GM19023 (cell line): ENCODE measurements around the gene HMMR.
A peak's percentile ranks its signal among the peaks of the same experiment; 100 is the strongest.

ENCODE experiments used
- ATAC-seq: cut with Tn5 transposase; IDR thresholded peaks from one replicate; pipeline ENCODE4 v1.9.1; 2021; ENCODE audit warnings: mild to moderate bottlenecking, moderate library complexity; ENCODE audit not compliant: unreplicated experiment

Gene HMMR

GRCh38 chr5:163456840-163457239 is 3.6 kb upstream of the HMMR start:
- ATAC-seq, result no peak

DNA sequence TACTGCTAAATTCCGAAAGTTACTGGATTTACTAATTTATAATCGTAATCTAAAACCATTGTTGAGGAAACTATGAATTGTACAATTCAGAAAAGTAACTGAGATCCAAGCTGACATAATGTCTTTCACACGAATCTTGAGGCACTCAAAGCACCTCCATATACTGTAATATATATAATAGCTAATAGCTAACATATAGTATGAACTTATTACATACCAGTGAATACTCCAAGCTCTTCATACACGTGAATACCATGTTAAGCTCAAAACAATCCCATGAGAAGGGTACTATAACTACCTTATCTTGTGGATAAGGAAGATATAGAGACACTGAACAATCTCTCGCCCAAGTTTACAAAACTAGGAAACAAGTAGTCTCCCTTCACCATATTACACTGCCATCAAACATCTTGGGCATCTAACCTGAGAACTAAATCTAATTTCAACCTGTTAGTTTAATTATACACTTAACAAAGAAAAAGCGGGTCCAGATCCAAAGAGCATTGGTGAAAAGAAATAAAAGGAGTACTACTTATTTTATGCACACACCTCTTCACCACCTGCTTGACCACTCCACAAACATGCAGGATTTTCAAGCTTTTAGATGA is 1.6 kb upstream of the HMMR start:
- no peak for ATAC-seq

DNA sequence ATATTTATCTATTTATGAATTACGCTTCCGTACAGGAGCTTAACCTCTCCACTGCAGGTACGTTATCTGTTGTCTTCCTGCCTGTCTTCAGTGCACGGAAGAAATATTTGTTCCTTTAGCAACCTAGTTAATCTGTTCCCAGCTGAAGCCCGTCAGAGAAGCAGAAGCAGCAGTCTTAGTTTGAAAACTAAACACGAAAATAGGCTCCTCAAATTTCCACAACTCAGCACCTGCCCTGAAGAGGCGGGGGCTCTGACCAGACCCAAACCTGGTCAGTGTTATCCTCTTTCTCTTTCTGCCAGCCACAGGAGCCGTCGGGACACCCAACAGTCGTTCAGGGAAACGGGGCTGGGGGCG is 992 bp upstream of the HMMR start:
- peak; percentile 16 for ATAC-seq

DNA sequence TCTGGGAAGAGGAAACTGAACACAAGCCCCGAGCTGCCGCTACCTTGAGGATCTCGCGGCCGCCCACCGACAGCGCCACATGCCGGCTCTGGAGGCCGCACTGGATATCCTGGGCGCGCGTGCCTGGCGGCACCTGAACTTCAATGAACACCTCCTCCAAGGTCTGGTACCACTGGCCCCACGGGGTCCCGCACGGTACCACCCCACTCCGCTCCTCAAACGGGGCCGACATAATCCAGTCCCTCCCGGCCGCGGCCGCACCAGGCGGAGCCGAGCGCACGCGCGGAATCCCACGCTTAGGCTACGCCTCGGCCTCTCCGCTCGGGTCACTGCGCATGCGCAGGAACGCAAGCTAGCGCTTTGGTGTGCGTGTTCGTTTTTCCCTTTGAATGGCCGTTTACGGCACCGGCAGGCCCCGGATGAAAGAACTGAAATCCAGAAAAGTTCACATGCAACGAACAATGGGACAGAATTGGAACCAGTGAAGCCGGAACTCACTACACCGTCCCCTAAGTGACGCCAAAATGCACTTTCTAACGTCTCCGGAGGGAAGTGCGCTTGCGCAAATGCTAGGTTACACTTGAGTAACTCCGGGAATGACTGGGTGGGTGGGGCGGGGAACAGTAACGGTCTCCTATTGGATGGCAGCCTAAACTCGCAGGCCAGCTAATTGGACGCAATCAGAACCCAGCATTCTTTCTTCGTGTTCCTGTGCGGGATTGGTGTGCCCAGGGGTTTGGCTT is 442 bp upstream of the HMMR start, which contains the start of gene NUDCD2:
TSS of gene NUDCD2 (minus strand) at position 284 of the 743 bp plus-strand sequence. CDS start at position 232, 52 bp downstream.
- peak; percentile 77 for ATAC-seq

- ATAC-seq, result no peak
These were observed 2.6 kb downstream of the HMMR start for GRCh38 chr5:163463063-163463435.

DNA sequence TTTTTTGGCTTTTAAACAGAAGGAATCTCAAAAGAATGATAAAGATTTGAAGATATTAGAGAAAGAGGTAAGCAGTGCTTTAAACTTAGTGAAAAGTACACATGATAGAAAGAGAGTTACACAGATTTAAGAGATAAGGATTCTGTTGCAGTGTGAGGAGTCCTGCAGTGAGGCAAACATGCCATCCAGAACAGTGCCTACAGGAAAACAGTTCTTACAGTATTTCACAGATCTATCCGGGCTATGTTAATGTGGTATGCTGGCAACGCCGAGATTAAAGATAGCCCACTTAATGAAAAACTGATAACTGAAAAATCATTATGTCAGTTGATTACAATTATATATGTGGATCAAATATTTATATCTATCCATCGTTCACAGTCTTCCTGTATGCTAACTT is 7.2 kb downstream of the HMMR start:
- ATAC-seq, result no peak

GRCh38 chr5:163473635-163474243 is 13.3 kb downstream of the HMMR start:
- no peak for ATAC-seq

- ATAC-seq, result no peak
These were observed 15.0 kb downstream of the HMMR start for GRCh38 chr5:163475411-163475810.

GRCh38 chr5:163478126-163478981 is 17.9 kb downstream of the HMMR start:
- ATAC-seq, result no peak

DNA sequence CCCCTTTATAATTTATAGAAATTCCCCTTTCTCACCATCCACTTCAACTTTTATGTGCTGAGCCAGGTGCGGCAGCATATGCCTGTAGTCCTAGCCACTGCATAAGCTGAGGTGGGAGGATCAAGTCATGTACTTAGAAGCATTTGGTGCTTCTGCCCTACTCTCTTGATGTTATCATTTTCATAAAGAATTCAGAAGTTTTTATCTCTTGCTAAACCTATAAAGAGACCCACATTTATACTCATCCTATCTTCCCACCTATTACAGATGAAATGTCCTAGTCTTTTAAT is 18.5 kb downstream of the HMMR start:
- ATAC-seq, result no peak

DNA sequence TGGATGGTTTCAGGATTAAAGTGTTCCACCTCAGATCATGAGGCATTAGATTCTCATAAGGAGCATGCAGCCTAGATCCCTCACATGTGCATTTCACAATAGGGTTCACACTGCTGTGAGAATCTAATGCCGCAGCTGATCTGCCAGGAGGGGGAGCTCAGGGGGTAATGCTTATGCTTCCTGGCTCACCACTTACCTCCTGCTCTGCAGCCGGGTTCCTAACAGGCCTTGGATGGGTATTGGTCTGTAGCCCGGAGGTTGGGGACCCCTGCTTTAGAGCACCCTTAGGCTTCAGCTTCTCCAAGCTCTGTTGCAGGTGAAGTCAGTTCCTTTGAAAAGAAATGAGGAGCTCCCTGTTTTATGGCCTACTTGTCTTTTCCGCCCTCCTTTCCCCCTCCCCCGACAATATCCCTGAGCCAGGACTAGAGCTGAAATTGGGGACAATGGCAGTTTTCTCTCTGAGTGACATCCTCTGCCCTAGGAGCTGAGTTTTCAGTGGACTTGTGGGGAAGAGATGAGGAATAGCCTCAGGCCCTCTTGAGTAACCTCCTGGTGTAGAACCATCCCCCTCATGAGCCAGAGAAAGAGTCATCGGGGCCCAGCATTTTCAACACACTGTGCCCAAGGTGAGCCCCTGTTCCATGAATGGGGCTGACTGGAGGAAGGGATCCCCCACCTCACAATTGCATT is 28.8 kb downstream of the HMMR start:
- ATAC-seq, result no peak

- ATAC-seq, result no peak
These were observed 29.3 kb downstream of the HMMR start for GRCh38 chr5:163489745-163490075.

DNA sequence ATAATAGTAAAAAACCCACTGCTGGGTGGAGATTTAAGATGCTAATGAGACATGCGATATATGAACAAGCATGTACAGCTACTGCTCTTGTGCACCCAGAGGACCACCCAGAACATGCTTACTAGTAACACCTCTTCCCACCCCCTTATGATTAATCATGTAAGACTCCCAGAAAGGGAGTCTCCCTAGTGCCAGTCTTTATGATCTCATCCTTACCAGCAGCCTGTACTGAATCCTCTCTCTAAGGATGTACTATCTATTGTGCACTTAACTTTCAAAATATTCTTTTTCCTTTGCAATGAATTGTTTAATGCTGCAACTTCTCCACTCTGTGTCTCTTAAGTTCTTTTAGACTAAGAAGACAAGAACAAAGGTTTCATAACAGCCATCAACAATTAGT is 35.9 kb downstream of the HMMR start:
- ATAC-seq, result no peak

DNA sequence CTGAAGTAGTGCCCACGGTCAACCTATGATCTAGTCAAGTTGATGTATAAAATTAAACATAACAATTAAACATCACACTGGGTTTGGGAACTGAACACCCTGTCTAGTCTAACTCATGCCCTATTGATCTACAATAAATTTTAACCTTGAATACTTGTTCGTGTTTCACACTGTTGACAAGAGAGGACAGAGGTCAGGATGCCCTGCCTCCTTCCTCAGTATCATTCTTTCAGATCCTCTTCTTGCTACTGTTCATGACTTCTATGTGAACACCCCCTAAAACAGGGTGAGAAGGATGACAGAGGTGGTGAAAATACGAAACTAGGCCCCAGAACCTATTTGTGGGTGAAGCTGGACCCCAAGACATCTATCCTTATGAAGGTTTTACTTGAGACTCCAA is 36.9 kb downstream of the HMMR start:
- no peak for ATAC-seq

DNA sequence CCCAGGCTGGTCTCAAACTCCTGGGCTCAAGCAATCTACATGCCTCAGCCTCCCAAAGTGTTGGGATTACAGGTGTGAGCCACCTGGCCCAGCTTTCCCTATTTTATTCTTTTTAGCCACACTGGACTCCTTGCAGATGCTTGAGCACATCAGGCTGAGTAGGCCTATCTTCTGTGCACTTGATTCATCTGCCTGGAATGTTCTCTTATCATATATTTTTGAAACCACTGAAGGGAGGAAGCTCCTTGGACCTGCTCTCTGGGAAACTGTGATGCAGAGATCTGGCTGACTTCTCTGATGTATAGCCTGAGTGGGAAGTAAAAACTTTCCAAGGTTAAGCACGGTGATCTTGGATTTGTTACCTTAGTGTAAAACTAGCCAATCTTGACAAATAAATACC is 38.5 kb downstream of the HMMR start:
- no peak for ATAC-seq

DNA sequence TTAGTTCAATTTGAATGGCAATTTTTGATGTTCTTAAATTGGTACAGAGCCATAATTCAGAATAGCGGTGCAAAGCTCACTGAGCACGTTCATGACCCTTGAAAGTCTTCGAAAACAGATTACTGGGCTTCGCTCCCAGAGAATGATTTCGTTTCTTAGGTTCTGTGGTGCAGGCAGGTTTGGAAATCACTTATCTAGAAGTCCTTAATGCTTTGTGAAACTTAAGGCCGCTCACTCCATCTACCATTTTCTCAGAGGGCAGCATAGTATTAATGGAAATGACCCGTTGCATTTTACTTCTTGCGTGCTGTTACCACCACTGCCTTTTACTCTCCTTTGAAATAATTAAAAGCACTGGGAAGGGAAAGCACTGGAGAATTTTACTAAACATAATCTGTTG is 42.1 kb downstream of the HMMR start:
- ATAC-seq, result no peak

GRCh38 chr5:163503106-163504078 is 43.0 kb downstream of the HMMR start:
- ATAC-seq, result no peak

GRCh38 chr5:163504079-163504931 is 43.9 kb downstream of the HMMR start:
- ATAC-seq, result no peak

DNA sequence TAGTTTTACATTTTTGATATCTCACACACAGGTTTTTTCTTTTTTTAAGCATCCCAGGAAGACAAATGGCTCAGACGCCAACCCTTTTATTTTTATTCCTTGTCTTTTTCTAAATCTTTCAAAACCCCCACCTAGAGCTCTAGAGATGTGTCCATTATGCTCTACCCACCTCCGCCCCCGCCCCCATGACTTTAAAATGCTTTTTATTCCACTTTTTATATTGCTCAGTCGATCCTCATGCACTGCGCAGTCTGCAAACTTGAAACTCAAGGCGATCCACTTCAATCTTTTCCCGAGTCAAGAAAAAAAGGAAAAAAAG is 44.6 kb downstream of the HMMR start:
- peak; percentile 0 for ATAC-seq
